Umbilical cord (tissue), 2 donors: ENCODE measurements around the gene GIGYF1. TPM values are rescaled to one million over a fixed set of nuclear protein-coding genes. Genes with fewer than 3 reads are reported as not detected.

Source experiments
- DNase-seq: peaks from one replicate; pipeline ENCODE4 v3.0.0-alpha.2; 2015; ENCODE audit warnings: low spot score
- total RNA-seq: library from RNA; depleted of rRNA; stranded (reverse); fragments of >200 nt; gene quantifications from one replicate; pipeline ENCODE4 v1.2.3, GENCODE V29; 2014; ENCODE audit warnings: low replicate concordance; ENCODE audit not compliant: insufficient read depth

The GIGYF1 gene
- total RNA-seq, 1 donor from 2014 or later: 14.9 TPM

- no peak for DNase-seq
These were observed 9.5 kb downstream of the GIGYF1 start for GRCh38 chr7:100684534-100685042.

GRCh38 chr7:100683659-100684533, 10.2 kb downstream of the GIGYF1 start:
- DNase-seq: no peak

GRCh38 chr7:100682991-100683658, 10.9 kb downstream of the GIGYF1 start:
- no peak for DNase-seq

DNA sequence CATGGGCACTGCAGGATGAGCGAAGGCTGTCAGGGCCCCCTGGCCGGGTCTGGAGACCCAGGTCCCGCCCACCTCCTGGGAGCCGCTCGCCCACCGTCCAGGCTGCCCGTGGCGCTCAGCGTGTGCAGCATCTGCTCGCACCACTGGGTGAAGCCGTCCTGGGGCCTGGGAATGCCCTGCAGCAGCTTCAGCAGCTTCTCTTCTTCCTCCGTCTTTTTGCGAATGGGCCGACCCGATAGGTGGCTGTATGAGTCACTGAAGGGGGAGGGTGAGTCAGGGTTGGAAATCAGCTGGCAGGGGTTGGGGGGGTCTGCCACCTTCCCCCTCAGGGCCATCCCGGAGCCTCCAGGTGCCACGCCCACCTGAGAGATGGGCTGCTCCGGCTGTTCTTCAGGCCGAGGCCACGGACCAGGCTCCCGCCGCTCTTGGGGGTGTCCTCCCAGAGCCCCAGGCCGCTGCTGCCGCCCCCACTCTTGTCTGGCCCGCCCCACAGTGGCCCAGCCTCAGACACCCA, 11.8 kb downstream of the GIGYF1 start:
- DNase-seq: no peak

DNA sequence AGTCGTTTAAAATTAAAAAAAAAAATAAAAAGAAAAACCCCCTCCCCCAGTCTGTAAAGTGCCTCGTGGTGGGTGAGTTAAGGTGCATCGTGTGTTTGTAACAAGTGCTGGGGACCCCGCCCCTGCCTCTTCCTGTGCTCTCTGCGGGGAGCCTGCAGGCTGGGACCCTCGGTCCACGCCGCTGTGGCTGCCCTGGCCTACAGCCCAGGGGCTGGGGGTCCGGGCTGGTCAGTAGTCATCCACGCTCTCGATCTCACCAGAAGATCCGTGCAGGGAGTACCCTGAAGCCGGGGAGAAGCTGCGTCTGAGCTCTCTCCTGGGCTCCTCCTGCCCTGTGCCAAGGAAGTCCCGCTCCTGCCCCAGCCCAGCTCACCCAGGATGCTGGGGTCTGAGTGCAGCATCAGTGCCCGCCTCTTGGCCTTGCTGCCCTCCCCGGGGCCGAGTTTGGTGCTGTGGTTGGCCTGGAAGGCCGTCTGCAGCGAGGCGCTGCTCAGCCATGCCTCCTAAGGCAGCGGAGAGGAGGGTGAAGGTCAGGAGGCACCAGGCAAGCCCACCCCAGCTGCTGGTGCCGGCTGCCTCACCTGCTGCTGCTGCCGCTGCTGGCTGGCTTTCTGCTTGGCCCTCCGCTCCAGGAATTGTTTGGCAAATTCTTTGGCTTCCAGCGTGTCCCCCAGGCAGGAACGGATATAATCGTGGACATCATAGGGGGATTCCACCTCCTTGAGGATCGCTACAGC, 12.4 kb downstream of the GIGYF1 start:
- no peak for DNase-seq

- DNase-seq: no peak
These were observed 13.3 kb downstream of the GIGYF1 start for GRCh38 chr7:100680576-100681271.

GRCh38 chr7:100679927-100680575, 14.0 kb downstream of the GIGYF1 start:
- no peak for DNase-seq

DNA sequence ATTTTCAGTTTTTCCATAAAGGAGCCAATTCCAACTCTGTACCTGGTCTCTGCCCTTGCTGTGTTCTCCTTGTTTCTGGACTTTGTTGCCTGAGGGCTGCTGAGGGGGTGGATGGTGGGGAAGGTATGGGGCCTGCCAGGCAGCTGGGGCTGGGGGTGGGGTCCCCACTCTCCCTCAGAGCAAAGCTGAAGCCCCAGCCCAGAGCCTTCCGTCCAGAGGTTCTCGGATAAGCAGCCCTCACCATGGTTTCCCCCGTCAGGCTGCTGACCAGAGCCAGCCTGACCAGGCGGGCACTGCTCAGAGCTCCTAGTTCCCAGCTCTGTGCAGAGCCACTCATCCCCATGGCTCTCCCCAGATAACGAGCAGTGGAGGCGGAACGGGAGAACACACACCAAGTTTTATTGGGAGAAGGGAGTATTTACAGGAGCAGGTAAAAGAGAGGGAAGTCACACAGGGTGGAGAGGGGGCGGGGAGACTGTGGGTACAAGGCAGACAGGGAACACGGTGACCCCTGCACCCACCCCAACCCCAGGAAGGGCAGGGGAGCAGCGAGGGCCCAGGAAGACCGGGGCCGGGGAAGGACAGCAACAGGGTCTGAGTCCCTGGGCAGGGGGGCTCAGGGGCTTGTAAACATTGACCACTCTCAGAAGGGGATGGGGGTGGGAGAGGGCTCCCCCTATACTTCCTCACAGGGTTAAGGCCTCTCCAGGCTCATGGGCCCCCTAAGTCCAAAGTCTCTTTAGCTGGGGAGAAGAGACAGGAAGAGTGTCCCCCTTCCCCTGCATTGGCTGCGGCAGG, 14.7 kb downstream of the GIGYF1 start:
- DNase-seq: no peak

GRCh38 chr7:100678291-100678984, 15.6 kb downstream of the GIGYF1 start:
- DNase-seq: no peak

DNA sequence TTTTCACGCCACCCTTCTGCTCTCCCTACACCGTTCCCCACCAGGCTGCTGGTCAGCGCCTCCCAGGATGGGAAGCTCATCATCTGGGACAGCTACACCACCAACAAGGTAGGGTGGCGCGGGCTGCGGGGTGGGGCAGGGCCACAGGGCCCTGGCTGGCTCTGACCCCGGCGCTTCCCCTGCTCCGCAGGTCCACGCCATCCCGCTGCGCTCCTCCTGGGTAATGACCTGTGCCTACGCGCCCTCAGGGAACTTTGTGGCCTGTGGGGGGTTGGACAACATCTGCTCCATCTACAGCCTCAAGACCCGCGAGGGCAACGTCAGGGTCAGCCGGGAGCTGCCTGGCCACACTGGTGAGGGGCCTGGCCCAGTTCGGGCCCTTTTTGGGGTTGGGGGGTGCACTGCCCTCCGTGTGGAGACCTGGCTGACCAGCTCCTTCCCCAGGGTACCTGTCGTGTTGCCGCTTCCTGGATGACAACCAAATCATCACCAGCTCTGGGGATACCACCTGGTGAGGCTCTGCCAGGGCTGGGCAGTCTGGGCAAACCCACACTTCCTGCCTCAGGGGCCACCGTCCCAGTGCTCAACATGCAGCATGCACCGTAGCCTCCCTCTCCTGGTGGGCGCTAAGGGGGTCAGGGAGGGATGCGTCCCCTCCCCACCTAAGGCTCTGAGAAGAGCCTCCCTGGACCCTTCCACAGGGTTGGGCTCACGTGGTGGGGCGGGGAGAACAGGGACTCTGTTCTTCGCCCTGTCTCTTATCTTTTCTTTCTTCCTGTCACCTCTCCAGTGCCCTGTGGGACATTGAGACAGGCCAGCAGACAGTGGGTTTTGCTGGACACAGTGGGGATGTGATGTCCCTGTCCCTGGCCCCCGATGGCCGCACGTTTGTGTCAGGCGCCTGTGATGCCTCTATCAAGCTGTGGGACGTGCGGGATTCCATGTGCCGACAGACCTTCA, 16.5 kb downstream of the GIGYF1 start:
- no peak for DNase-seq

- DNase-seq: no peak
These were observed 17.3 kb downstream of the GIGYF1 start for GRCh38 chr7:100676501-100677306.

GRCh38 chr7:100675581-100676350, 18.3 kb downstream of the GIGYF1 start:
- DNase-seq: peak; percentile 74

GRCh38 chr7:100675105-100675451, 19.0 kb downstream of the GIGYF1 start:
- DNase-seq: no peak

GRCh38 chr7:100674411-100675104, 19.5 kb downstream of the GIGYF1 start:
- peak; percentile 29 for DNase-seq

GRCh38 chr7:100673942-100674410, 20.1 kb downstream of the GIGYF1 start:
- peak; percentile 59 for DNase-seq
